ENCODE data around the gene HLA-A.
"Not testable (repeated sequence)": the region's sequence is repeated elsewhere in the genome, so short reads cannot be mapped to it uniquely, and the experiment has no call there.

Gene HLA-A

DNA sequence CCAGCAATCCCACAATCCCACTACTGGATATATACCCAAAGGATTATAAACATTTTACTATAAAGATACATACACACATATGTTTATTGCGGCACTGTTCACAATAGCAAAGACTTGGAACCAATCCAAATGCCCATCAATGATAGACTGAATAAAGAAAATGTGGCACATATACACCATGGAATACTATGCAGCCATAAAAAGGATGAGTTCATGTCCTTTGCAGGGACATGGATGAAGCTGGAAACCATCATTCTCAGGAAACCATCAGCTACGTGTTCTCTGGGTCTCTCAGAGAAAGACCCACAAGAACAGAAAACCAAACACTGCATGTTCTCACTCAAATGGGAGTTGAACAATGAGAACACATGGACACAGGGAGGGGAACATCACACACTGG is 21.4 kb downstream of the HLA-A start:
- DNase-seq: not testable (repeated sequence)

- no peak for DNase-seq
Measured at GRCh38 chr6:29964518-29964886, 22.2 kb downstream of the HLA-A start.

GRCh38 chr6:29964887-29965562 is 22.7 kb downstream of the HLA-A start:
- DNase-seq: peak; percentile 78

- peak; percentile 62 for DNase-seq
Measured at GRCh38 chr6:29965563-29965872, 23.2 kb downstream of the HLA-A start.

- DNase-seq: peak; percentile 75
Measured at GRCh38 chr6:29965873-29966601, 23.7 kb downstream of the HLA-A start.

- no peak for DNase-seq
Measured at GRCh38 chr6:29967379-29968010, 25.2 kb downstream of the HLA-A start.

DNA sequence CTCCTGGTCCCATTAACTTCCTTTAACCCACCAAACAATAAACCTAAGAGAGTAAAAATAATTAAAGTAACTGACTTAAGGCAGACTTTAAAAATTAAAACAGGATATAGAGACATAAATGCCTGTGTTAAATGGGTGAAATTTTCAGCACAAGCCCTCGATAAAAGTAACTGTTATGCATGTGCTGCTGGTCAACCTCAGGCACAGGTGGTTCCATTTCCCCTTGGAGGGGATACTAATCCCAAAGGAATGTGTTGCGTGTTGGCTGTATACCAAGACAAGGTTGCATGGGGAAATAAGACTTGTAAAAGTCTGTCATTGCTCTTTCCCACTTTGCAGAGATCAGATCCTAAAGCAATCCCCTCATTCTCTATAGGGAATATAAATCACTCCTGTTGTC is 25.8 kb downstream of the HLA-A start:
- no peak for DNase-seq

DNA sequence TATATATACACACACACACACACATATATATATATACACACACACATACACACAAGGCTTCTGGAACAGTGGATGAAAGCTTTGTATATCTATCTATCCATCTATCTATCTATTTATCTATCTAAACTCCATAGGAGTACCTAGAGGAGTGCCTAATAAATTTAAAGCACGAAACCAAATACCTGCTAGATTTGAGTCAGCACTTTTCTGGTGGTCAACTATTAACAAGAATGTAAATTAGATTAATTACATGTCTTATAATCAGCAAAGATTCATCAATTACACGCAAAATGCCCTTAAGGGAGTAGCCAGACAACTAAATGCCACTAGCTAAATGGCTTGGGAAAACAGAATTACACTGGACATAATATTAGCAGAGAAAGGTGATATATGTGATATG is 26.6 kb downstream of the HLA-A start:
- no peak for DNase-seq

GRCh38 chr6:29970711-29971110 is 28.4 kb downstream of the HLA-A start:
- DNase-seq: no peak

- DNase-seq: no peak
Measured at GRCh38 chr6:29974901-29975560, 32.7 kb downstream of the HLA-A start.

DNA sequence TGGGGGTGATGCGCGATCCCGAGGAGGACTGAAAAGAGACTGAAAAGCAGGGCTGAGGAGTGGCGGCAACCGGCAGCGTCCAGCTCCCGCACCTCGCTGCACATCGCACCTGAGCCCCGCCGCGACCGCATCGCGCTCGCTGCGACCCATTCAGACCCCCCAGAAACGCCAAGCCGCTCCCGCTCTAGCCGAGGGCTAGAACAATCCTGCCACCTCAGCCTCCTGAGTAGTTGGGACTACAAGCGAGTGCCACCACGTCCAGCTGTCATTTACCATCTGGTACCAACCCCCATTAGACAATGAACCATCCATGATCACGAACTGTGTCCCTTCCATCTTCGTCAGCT is 33.2 kb downstream of the HLA-A start:
- DNase-seq: no peak

- DNase-seq: no peak
Measured at GRCh38 chr6:29976253-29976587, 33.9 kb downstream of the HLA-A start.

- DNase-seq: peak; percentile 67
Measured at GRCh38 chr6:29976588-29977424, 34.5 kb downstream of the HLA-A start.

DNA sequence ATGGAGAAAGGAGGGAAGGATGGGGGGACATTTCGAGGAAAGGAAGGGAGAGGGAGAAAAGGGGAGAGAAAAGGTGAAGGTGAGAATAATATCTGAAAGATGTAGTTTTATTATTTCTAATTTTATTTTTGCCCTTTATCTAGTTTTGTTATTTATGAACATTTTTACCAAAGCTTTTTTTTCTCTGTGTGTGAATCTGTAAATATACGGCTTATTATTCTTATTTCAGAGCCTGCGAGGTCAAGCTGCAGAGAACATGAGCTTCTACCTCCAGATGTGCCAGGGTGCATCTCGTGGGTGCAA is 35.0 kb downstream of the HLA-A start:
- DNase-seq: no peak

GRCh38 chr6:29980013-29980412 is 37.7 kb downstream of the HLA-A start:
- not testable (repeated sequence) for DNase-seq

DNA sequence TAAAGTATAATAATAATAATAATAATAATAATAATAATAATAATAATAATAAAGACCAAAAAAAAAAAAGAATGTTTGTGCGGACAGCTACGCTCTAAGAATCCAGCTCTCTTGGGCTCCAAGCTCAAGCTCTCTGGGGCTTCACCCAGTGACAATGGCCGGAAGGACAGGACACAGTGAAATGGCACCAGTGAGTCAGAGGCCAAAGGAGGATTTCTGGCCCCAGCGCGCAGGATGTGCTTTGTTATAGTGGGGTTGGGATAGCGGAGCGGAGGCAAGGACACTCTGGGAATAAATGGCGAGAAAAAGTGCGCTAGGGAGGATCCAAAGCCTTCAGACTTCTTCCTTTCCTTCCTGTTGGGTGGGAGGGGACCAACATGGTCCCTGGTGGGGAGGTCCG is 38.2 kb downstream of the HLA-A start:
- no peak for DNase-seq

DNA sequence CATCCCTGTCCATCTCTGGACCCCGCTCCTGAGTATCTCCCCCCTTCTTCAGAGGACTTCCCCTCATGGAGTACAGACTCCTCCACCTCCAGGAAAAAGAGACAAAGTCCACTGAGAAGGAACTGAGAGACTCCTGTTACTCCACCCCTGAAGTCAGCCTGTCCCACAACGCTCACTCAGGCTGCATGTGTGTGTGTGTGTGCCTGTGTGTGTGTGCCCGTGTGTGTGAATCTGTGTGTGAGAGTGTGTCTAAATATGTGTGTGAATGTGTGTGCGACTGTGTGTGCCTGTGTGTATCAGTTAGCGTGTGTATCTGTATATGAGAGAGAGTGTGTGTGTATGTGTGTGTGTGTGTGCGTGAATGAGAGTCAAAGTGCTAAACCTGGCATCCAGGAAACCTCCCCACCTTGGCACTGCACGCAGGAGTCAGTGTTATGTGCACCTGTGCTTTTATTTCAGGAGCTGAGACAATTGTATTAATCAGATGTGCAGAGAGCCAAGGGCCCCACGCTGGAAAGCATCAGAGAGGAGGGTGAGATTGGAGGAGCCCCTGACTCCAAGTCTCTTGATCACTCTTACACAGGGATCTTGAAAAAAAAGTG is 39.0 kb downstream of the HLA-A start:
- no peak for DNase-seq

- DNase-seq: no peak
Measured at GRCh38 chr6:29982097-29982496, 39.8 kb downstream of the HLA-A start.

DNA sequence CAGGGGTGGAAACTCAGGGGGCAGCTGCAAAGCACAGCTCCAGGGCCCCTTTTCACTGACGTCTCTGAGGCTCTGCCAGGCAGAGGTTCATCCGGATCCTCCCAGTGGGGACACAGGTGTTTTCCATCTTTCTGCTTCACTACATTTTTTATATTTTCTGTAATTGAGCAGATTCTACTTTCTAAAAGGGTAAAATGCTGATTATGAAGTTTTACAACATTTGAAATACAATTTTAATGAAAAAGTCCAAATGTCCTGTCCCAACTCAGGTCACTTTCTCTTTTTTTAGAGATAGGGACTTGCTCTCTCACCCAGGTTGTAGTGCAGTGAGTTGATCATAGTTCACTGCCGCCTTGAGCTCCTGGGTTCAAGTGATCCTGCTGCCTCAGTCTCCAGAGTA is 41.9 kb downstream of the HLA-A start:
- no peak for DNase-seq

DNA sequence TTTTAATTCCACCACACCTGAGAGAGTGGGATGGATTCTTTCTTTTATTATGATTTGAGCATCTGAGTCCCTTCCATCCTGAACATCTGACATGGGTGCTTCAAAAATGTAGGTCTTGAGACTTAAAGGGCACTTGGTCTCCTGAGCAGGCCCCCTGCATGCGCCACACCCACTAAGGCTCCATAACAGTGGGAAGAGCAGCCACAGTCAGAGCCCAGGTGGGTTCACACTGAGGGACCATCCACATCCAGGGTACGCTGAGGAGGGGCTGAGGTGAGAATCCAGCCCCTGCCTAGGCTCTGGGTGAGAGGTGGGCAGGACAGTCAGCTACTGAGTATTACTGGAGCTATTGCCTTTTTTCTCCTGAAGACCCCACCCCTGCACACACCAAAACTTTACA is 42.7 kb downstream of the HLA-A start:
- DNase-seq: no peak

GRCh38 chr6:29986179-29986781 is 43.9 kb downstream of the HLA-A start:
- DNase-seq: no peak

- DNase-seq: no peak
Measured at GRCh38 chr6:29989211-29989610, 46.9 kb downstream of the HLA-A start.

DNA sequence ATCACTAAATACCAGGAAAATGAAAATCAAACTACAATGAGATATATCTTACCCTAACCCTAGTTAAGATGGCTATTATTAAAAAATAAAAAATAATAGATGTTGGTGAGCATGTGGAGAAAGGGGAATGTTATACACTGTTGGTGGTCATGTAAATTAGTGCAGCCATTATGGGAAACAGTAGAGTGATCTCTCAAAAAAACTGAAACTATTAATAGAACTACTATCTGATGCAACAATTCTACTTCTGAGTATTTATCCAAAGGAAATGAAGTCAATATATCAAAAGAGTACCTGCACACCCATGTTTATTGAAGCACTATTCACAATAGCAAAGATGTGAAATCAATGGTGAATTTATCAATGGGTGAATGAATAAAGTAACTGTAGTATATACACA is 48.6 kb downstream of the HLA-A start:
- no peak for DNase-seq

Measured in NCI-H748 treated with DMSO at 0.1 percent for 48 hours (cell line).